Nephron (organoid): ENCODE data around the gene SEL1L3.

Experiments
- H3K27ac Mint-ChIP-seq, 3 experiments: 2 replicates each; pipeline ENCODE4 v1.8.0; 2020; ENCODE audit warnings: mixed read lengths in 3 of 3, mild to moderate bottlenecking in 2 of 3, moderate library complexity in 1 of 3
- H3K27me3 Mint-ChIP-seq: 2 replicates; pipeline ENCODE4 v1.8.0; 2021; ENCODE audit warnings: low read depth, mild to moderate bottlenecking, moderate library complexity, mixed read lengths
- H3K36me3 Mint-ChIP-seq: 2 replicates; pipeline ENCODE4 v1.8.0; 2020; ENCODE audit warnings: low read depth, mixed read lengths
- H3K4me1 Mint-ChIP-seq: 2 replicates; pipeline ENCODE4 v1.8.0; 2020; ENCODE audit warnings: mixed read lengths
- H3K4me3 Mint-ChIP-seq, 3 experiments: 2 replicates each; pipeline ENCODE4 v1.8.0; 2020; ENCODE audit warnings: mild to moderate bottlenecking in 3 of 3, mixed read lengths in 3 of 3, moderate library complexity in 2 of 3
- H3K9me3 Mint-ChIP-seq: 2 replicates; pipeline ENCODE4 v1.8.0; 2020; ENCODE audit warnings: mixed read lengths
- CTCF ChIP-seq, 3 experiments: fragments of 200-600 bp; sonication (generic); IDR thresholded peaks; one replicate each; pipeline ENCODE4 v1.5.0; 2021; ENCODE audit warnings: antibody characterized with exemption in 3 of 3; ENCODE audit not compliant: unreplicated experiment in 3 of 3

The SEL1L3 gene

GRCh38 chr4:25817059-25817681 lies 45.6 kb downstream of the SEL1L3 start:
- Mint-ChIP-seq H3K36me3 (no peaks in the 10 kb centered on the region), H3K4me3 (no peak overlapping the region), H3K27me3 (no peaks in the 10 kb centered on the region), H3K4me1 (peaks cover 35% of the 10 kb centered on the region), H3K9me3 (no peaks in the 10 kb centered on the region), H3K27ac (no peak overlapping the region)
- TF ChIP-seq CTCF (IDR thresholded peaks at IDR 0.05; ENCODE audit: unreplicated experiment in 3 of 3): no peak

- H3K36me3 Mint-ChIP-seq: no peaks in the 10 kb centered on the region
- H3K4me3 Mint-ChIP-seq: no peak overlapping the region
- no peak for TF ChIP-seq CTCF (IDR thresholded peaks at IDR 0.05; ENCODE audit: unreplicated experiment in 3 of 3)
- no peaks in the 10 kb centered on the region for H3K27me3 Mint-ChIP-seq
- H3K9me3 Mint-ChIP-seq: no peaks in the 10 kb centered on the region
- H3K4me1 Mint-ChIP-seq: peaks cover 40% of the 10 kb centered on the region
- H3K27ac Mint-ChIP-seq: peak overlapping the region in 1 of 3 experiments; percentile 17
Observed at GRCh38 chr4:25816591-25817058, 46.2 kb downstream of the SEL1L3 start.

- no peak overlapping the region for H3K4me3 Mint-ChIP-seq
- H3K27ac Mint-ChIP-seq: no peak overlapping the region
- TF ChIP-seq CTCF (IDR thresholded peaks at IDR 0.05; ENCODE audit: unreplicated experiment in 3 of 3): no peak
- peaks cover 49% of the 10 kb centered on the region for H3K4me1 Mint-ChIP-seq
- no peaks in the 10 kb centered on the region for H3K27me3 Mint-ChIP-seq
- H3K9me3 Mint-ChIP-seq: no peaks in the 10 kb centered on the region
- H3K36me3 Mint-ChIP-seq: no peaks in the 10 kb centered on the region
Observed at GRCh38 chr4:25815586-25815985, 47.2 kb downstream of the SEL1L3 start.

GRCh38 chr4:25814301-25815136 lies 48.3 kb downstream of the SEL1L3 start:
- H3K27me3 Mint-ChIP-seq: no peaks in the 10 kb centered on the region
- no peaks in the 10 kb centered on the region for H3K36me3 Mint-ChIP-seq
- H3K27ac Mint-ChIP-seq: peak overlapping the region in 2 of 3 experiments; percentile 13 to 17
- peaks cover 49% of the 10 kb centered on the region for H3K4me1 Mint-ChIP-seq
- no peaks in the 10 kb centered on the region for H3K9me3 Mint-ChIP-seq
- H3K4me3 Mint-ChIP-seq: no peak overlapping the region
- TF ChIP-seq CTCF (IDR thresholded peaks at IDR 0.05; ENCODE audit: unreplicated experiment in 3 of 3): no peak

GRCh38 chr4:25813448-25814106 lies 49.2 kb downstream of the SEL1L3 start:
- Mint-ChIP-seq H3K9me3 (no peaks in the 10 kb centered on the region), H3K27ac (peak overlapping the region in 2 of 3 experiments; percentile 17 to 48), H3K36me3 (no peaks in the 10 kb centered on the region)

More at GRCh38 chr4:25813448-25814106, 49.2 kb downstream of the SEL1L3 start:
- Mint-ChIP-seq H3K4me1 (peaks cover 45% of the 10 kb centered on the region), H3K4me3 (no peak overlapping the region), H3K27me3 (no peaks in the 10 kb centered on the region)
- TF ChIP-seq CTCF (IDR thresholded peaks at IDR 0.05; ENCODE audit: unreplicated experiment in 3 of 3): no peak
